ENCODE results near the gene GPATCH2L. TPM values are rescaled to one million over a fixed set of nuclear protein-coding genes. Genes with fewer than 3 reads are reported as not detected.

GPATCH2L gene
- total RNA-seq, 2 donors from 2014 or later: 111 to 116 TPM

GRCh38 chr14:76252471-76252870 lies 100.7 kb downstream of the GPATCH2L start:
- 93 to 100% methylated on average over 1 to 3 of the region's 3 CpGs for WGBS, 2 experiments (ENCODE audit: insufficient coverage in 1 of 2, insufficient read length in 1 of 2)
- H3K4me3 Mint-ChIP-seq: no peak overlapping the region
- Histone ChIP-seq H3K36me3 (ENCODE audit: control insufficient read depth, insufficient read depth, low read length) (no peaks in the 10 kb centered on the region), H3K4me1 (ENCODE audit: control insufficient read depth, insufficient read depth, low read length) (peaks cover 4% of the 10 kb centered on the region), H3K27ac (ENCODE audit: low read depth, low read length) (no peak overlapping the region), H3K27me3 (ENCODE audit: control insufficient read depth, insufficient read depth, low read length, poor library complexity, severe bottlenecking) (no peaks in the 10 kb centered on the region), H3K9ac (ENCODE audit: extremely low read depth, low read length, poor library complexity, severe bottlenecking) (no peak overlapping the region), H3K9me3 (ENCODE audit: control insufficient read depth, low read length) (no peaks in the 10 kb centered on the region), H3K4me3 (ENCODE audit: low read length) (no peak overlapping the region)
- no peak for DNase-seq
- peaks cover 29% of the 10 kb centered on the region for H3K4me1 Mint-ChIP-seq
- H3K36me3 Mint-ChIP-seq (ENCODE audit: low read depth): no peaks in the 10 kb centered on the region
- no peaks in the 10 kb centered on the region for H3K9me3 Mint-ChIP-seq
- TF ChIP-seq CTCF (conservative IDR thresholded peaks at IDR 0.05): no peak
- peaks cover 4% of the 10 kb centered on the region for H3K27me3 Mint-ChIP-seq (ENCODE audit: insufficient read depth)
- no peak overlapping the region for H3K27ac Mint-ChIP-seq

GRCh38 chr14:76253111-76253510 lies 101.4 kb downstream of the GPATCH2L start:
- Histone ChIP-seq H3K4me1 (ENCODE audit: control insufficient read depth, insufficient read depth, low read length) (peaks cover 7% of the 10 kb centered on the region), H3K27ac (ENCODE audit: low read depth, low read length) (no peak overlapping the region), H3K9me3 (ENCODE audit: control insufficient read depth, low read length) (no peaks in the 10 kb centered on the region), H3K27me3 (ENCODE audit: control insufficient read depth, insufficient read depth, low read length, poor library complexity, severe bottlenecking) (no peaks in the 10 kb centered on the region), H3K4me3 (ENCODE audit: low read length) (no peak overlapping the region), H3K9ac (ENCODE audit: extremely low read depth, low read length, poor library complexity, severe bottlenecking) (no peak overlapping the region), H3K36me3 (ENCODE audit: control insufficient read depth, insufficient read depth, low read length) (no peaks in the 10 kb centered on the region)
- Mint-ChIP-seq H3K27me3 (ENCODE audit: insufficient read depth) (peaks cover 4% of the 10 kb centered on the region), H3K4me1 (peaks cover 34% of the 10 kb centered on the region), H3K27ac (no peak overlapping the region), H3K36me3 (ENCODE audit: low read depth) (no peaks in the 10 kb centered on the region), H3K9me3 (no peaks in the 10 kb centered on the region), H3K4me3 (no peak overlapping the region)
- TF ChIP-seq CTCF (conservative IDR thresholded peaks at IDR 0.05): no peak
- WGBS, 2 experiments (ENCODE audit: insufficient coverage in 1 of 2, insufficient read length in 1 of 2): 93% methylated on average over 3 to 8 of the region's 8 CpGs
- no peak for DNase-seq

GRCh38 chr14:76256545-76256944 lies 104.8 kb downstream of the GPATCH2L start:
- DNase-seq: no peak
- Histone ChIP-seq H3K4me3 (ENCODE audit: low read length) (no peak overlapping the region), H3K9me3 (ENCODE audit: control insufficient read depth, low read length) (no peaks in the 10 kb centered on the region), H3K27me3 (ENCODE audit: control insufficient read depth, insufficient read depth, low read length, poor library complexity, severe bottlenecking) (no peaks in the 10 kb centered on the region), H3K9ac (ENCODE audit: extremely low read depth, low read length, poor library complexity, severe bottlenecking) (no peak overlapping the region), H3K4me1 (ENCODE audit: control insufficient read depth, insufficient read depth, low read length) (peaks cover 12% of the 10 kb centered on the region), H3K27ac (ENCODE audit: low read depth, low read length) (no peak overlapping the region), H3K36me3 (ENCODE audit: control insufficient read depth, insufficient read depth, low read length) (no peaks in the 10 kb centered on the region)
- Mint-ChIP-seq H3K4me3 (no peak overlapping the region), H3K9me3 (no peaks in the 10 kb centered on the region), H3K27ac (no peak overlapping the region), H3K27me3 (ENCODE audit: insufficient read depth) (peaks cover 2% of the 10 kb centered on the region), H3K4me1 (peaks cover 25% of the 10 kb centered on the region), H3K36me3 (ENCODE audit: low read depth) (no peaks in the 10 kb centered on the region)
- 42 to 60% methylated on average over 3 to 4 of the region's 4 CpGs for WGBS, 2 experiments (ENCODE audit: insufficient coverage in 1 of 2, insufficient read length in 1 of 2)
- TF ChIP-seq CTCF (conservative IDR thresholded peaks at IDR 0.05): no peak

Data from endodermal cell (in vitro differentiated cells).